Measurements from ENCODE around the gene PDLIM1.

PDLIM1 gene

DNA sequence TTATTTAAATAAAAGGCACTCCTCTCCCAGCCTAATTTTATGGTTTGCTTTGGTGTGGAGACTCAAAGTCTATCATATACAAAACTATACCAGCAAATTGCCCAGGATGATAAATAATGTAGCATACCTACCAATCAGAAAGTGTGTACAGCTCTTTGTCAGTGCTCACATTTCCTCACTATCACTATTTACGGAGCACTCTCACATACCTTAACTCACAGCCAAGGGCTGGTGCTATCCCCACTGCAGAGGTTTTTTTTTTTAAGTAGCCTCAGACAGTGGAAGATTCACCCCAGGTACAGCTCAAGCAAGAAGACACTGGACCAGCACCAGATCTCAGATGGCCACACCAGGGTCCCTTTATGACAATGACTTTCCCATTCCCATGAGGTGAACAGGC lies 2.5 kb downstream of the PDLIM1 start:
- WGBS = 85% methylated on average over 1 of the region's 1 CpG
- H3K4me1 ChIP-seq (ENCODE audit: insufficient read depth, low read length) = peaks cover 32% of the 10 kb centered on the region
- peaks cover 19% of the 10 kb centered on the region for H3K27me3 ChIP-seq (ENCODE audit: insufficient read depth, low read length)
- no peaks in the 10 kb centered on the region; the same call in 1 of the 2 replicates for H3K36me3 ChIP-seq (ENCODE audit: insufficient read depth, low read length)
- no peaks in the 10 kb centered on the region for H3K9me3 ChIP-seq (ENCODE audit: insufficient read depth, low read depth, low read length)
- H3K27ac ChIP-seq (ENCODE audit: low read depth, low read length) = no peak overlapping the region
- H3K4me3 ChIP-seq (ENCODE audit: low read length) = 0 out of 2 replicates have a peak overlapping the region, but pooled peaks have one; percentile 88
- H3K9ac ChIP-seq (ENCODE audit: low read depth, low read length) = no peak overlapping the region

DNA sequence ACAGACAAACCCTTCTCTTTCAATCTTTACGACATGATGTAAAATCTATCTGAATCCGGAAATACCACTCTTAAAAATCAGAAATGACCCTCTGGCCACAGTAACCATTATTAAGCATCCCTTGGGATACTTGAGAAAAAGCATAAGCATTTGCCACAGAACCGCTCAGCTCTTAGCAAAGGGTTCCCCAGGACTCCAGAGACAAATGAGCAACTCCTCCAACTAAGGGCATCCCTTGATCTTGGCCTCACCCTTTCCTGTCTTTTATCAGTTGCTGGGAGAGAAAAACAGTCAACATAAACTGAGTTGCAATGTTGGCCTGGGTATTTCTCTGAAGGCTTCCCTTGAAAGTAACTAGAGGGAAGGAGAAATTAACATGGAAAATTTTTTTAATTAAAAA lies 3.5 kb downstream of the PDLIM1 start:
- Histone ChIP-seq H3K9ac (ENCODE audit: low read depth, low read length) (no peak overlapping the region), H3K4me1 (ENCODE audit: insufficient read depth, low read length) (peaks cover 32% of the 10 kb centered on the region), H3K36me3 (ENCODE audit: insufficient read depth, low read length) (no peaks in the 10 kb centered on the region; the same call in 1 of the 2 replicates), H3K9me3 (ENCODE audit: insufficient read depth, low read depth, low read length) (no peaks in the 10 kb centered on the region), H3K4me3 (ENCODE audit: low read length) (no peak overlapping the region), H3K27me3 (ENCODE audit: insufficient read depth, low read length) (peaks cover 19% of the 10 kb centered on the region), H3K27ac (ENCODE audit: low read depth, low read length) (no peak overlapping the region)
- WGBS = 91% methylated on average over 3 of the region's 3 CpGs

DNA sequence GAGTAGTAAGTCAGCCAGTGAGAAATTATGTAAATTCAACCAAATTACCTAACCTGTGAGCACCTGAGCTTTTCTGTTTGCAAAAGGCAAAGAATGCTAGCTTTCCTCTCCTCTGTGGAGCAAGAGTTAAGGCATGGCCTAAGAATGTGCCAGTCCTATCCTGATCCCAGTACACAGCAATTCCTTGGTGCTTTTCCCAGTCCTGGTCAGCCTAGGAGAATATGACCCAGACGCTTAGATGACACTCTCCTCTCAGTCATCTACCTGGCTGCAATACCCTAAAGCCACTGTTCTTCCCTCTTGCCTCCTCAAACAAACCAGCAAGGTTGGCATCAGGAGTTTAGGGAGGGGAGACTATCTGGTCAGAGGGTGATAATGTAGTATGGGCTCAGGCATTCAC lies 4.1 kb downstream of the PDLIM1 start:
- Histone ChIP-seq H3K9me3 (ENCODE audit: insufficient read depth, low read depth, low read length) (no peaks in the 10 kb centered on the region), H3K36me3 (ENCODE audit: insufficient read depth, low read length) (no peaks in the 10 kb centered on the region; the same call in 1 of the 2 replicates), H3K4me3 (ENCODE audit: low read length) (no peak overlapping the region), H3K27ac (ENCODE audit: low read depth, low read length) (no peak overlapping the region), H3K4me1 (ENCODE audit: insufficient read depth, low read length) (peaks cover 32% of the 10 kb centered on the region), H3K27me3 (ENCODE audit: insufficient read depth, low read length) (peaks cover 18% of the 10 kb centered on the region), H3K9ac (ENCODE audit: low read depth, low read length) (no peak overlapping the region)
- WGBS = 46% methylated on average over 1 of the region's 1 CpG

DNA sequence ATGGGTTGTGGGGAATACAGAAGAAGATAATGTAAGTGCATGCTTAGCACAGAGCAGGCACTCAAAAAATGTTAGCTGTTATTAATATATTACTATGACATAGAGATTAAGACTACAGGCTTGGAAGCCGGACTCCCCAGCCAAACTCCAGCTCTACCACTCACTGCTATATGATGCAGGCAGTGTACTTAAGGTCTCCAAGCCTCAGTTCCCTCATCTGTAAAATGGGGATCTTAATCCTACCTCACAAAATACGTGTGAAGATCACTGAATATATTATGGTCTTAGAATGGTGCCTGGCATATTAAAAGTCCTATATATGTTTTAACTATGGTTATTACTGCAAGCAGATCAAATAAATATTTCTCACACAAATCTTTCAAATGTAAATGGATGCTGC lies 5.2 kb downstream of the PDLIM1 start:
- WGBS = 67% methylated on average over 1 of the region's 2 CpGs
- H3K27ac ChIP-seq (ENCODE audit: low read depth, low read length) = no peak overlapping the region
- H3K4me3 ChIP-seq (ENCODE audit: low read length) = no peak overlapping the region
- H3K4me1 ChIP-seq (ENCODE audit: insufficient read depth, low read length) = peaks cover 36% of the 10 kb centered on the region
- peaks cover 9% of the 10 kb centered on the region; the same call in 1 of the 2 replicates for H3K27me3 ChIP-seq (ENCODE audit: insufficient read depth, low read length)
- H3K9ac ChIP-seq (ENCODE audit: low read depth, low read length) = no peak overlapping the region
- H3K36me3 ChIP-seq (ENCODE audit: insufficient read depth, low read length) = no peaks in the 10 kb centered on the region; the same call in 1 of the 2 replicates
- H3K9me3 ChIP-seq (ENCODE audit: insufficient read depth, low read depth, low read length) = no peaks in the 10 kb centered on the region

DNA sequence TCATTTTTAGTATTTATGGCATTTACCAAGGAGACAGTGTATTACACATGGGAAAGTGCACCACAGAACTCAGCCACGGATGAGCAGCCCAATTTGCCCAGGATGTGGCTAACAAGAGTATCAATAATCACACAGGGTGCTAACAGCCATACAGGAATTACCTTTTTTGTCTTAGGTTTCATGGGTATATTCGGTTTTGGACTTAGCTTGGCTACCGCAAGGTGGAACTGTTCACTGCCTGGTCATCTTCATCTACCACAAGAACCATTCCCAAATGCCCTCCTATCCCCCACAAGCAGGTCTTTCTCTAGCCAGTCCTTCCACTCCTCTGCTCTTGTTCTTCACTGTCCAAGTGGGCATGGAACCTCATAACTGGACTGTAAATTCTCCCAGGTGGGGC lies 6.0 kb downstream of the PDLIM1 start:
- Histone ChIP-seq H3K36me3 (ENCODE audit: insufficient read depth, low read length) (no peaks in the 10 kb centered on the region; the same call in 1 of the 2 replicates), H3K9me3 (ENCODE audit: insufficient read depth, low read depth, low read length) (no peaks in the 10 kb centered on the region), H3K27ac (ENCODE audit: low read depth, low read length) (no peak overlapping the region), H3K9ac (ENCODE audit: low read depth, low read length) (no peak overlapping the region), H3K27me3 (ENCODE audit: insufficient read depth, low read length) (peaks cover 1% of the 10 kb centered on the region; the same call in 1 of the 2 replicates), H3K4me1 (ENCODE audit: insufficient read depth, low read length) (peaks cover 36% of the 10 kb centered on the region), H3K4me3 (ENCODE audit: low read length) (no peak overlapping the region)
- WGBS = 95% methylated on average over 3 of the region's 3 CpGs

DNA sequence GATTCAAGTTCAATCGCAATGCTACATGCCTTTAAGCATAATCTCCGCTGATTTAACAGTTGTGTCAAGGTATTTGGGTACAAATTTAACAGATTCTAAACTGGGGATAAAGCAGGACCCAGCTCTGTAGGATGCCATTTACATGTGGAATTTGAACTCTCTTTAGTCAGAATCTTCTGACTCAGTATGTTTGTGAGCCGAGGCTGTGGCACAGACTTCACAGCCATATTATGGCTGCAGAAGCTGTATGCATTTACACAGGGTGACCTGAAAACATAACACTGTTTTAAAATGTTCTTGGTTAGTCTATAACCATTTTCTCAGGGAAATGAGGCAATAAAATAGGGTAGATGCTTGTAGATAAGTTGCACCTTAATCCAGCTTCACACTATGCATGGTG lies 8.7 kb downstream of the PDLIM1 start:
- peaks cover 29% of the 10 kb centered on the region for H3K4me1 ChIP-seq (ENCODE audit: insufficient read depth, low read length)

DNA sequence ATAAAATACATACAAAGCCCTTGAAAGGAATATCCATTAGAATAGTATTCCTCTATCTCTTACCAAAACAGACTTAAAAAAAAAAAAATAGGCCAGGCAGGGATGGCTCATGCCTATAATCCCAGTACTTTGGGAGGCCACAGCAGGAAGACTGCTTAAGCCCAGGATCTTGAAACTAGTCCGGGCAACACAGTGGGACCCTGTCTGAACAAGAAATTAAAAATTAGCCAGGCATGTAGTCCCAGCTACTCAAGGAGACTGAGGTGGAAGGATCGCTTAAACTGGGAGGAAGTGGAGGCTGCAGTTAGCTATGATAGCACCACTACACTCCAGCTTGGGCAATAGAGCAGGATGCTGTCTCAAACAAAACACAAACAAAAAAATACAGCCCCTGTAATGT lies 9.6 kb downstream of the PDLIM1 start:
- WGBS = 94% methylated on average over 2 of the region's 2 CpGs
- Histone ChIP-seq H3K4me1 (ENCODE audit: insufficient read depth, low read length) (peaks cover 24% of the 10 kb centered on the region), H3K36me3 (ENCODE audit: insufficient read depth, low read length) (no peaks in the 10 kb centered on the region; the same call in 1 of the 2 replicates), H3K27me3 (ENCODE audit: insufficient read depth, low read length) (no peaks in the 10 kb centered on the region), H3K4me3 (ENCODE audit: low read length) (no peak overlapping the region), H3K9ac (ENCODE audit: low read depth, low read length) (no peak overlapping the region), H3K27ac (ENCODE audit: low read depth, low read length) (no peak overlapping the region), H3K9me3 (ENCODE audit: insufficient read depth, low read depth, low read length) (no peaks in the 10 kb centered on the region)

More for the DNA sequence above, 8.7 kb downstream of the PDLIM1 start:
- H3K9ac ChIP-seq (ENCODE audit: low read depth, low read length) = no peak overlapping the region
- H3K27ac ChIP-seq (ENCODE audit: low read depth, low read length) = no peak overlapping the region
- no peaks in the 10 kb centered on the region for H3K27me3 ChIP-seq (ENCODE audit: insufficient read depth, low read length)
- no peaks in the 10 kb centered on the region; the same call in 1 of the 2 replicates for H3K36me3 ChIP-seq (ENCODE audit: insufficient read depth, low read length)
- no peak overlapping the region for H3K4me3 ChIP-seq (ENCODE audit: low read length)
- H3K9me3 ChIP-seq (ENCODE audit: insufficient read depth, low read depth, low read length) = no peaks in the 10 kb centered on the region
- 93% methylated on average over 3 of the region's 3 CpGs for WGBS

DNA sequence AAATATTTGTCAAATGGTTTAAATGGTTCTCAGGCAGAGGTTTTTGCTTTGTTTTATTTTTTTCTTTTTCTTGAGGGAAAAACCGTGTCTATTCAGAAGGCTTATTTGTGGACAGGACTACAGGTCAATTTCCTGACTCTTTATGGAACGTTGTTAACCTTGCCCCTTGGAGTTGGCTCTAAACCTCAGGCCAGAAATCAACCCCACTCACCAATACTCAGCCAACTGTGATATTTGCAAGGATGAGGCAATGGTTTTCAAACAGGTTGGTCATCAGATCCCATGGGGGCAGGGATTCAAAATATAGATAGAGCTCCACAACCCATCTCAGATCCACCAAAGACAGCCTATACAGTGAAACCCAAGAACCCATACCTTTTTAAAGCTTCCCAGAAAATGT lies 10.2 kb downstream of the PDLIM1 start:
- 85% methylated on average over 2 of the region's 2 CpGs for WGBS
- Histone ChIP-seq H3K4me1 (ENCODE audit: insufficient read depth, low read length) (peaks cover 29% of the 10 kb centered on the region), H3K9ac (ENCODE audit: low read depth, low read length) (no peak overlapping the region), H3K27ac (ENCODE audit: low read depth, low read length) (no peak overlapping the region), H3K36me3 (ENCODE audit: insufficient read depth, low read length) (no peaks in the 10 kb centered on the region; the same call in 1 of the 2 replicates), H3K4me3 (ENCODE audit: low read length) (no peak overlapping the region), H3K9me3 (ENCODE audit: insufficient read depth, low read depth, low read length) (no peaks in the 10 kb centered on the region), H3K27me3 (ENCODE audit: insufficient read depth, low read length) (no peaks in the 10 kb centered on the region)

DNA sequence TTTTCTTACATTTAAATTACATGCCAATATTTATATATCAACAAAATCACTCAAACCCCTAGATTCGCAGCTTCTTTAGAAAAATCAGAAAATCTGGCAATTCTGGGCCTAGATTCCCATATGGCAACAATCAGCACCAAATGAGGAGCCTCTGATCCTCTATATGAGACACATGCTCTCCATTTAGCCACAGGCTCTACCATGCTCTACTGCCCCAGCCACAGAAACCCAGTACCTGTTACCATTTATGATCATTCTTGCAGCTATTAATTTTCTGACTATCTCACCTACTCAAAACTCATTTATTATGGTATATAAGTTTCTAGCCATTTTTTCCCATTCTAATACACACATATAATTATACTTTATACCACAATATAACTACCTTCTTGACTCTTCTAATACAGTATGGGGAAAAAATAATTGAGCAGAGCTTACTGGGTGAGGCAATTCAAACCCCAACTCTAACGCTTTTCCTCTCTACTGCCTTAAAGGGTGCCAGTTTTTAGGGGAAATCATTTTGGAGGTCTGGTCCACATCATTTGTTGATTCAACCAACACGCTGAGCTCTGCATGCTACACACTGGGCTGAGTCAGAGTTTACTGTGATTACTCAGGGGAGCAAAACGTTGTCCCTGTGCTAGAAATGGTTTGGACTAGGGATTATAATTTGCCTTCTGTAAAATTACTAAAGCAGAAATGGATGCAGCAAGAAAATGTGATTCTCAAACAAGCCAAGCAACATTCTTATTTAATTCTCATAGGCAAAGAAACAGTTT lies 11.6 kb downstream of the PDLIM1 start:
- Histone ChIP-seq H3K9ac (ENCODE audit: low read depth, low read length) (no peak overlapping the region), H3K4me1 (ENCODE audit: insufficient read depth, low read length) (peaks cover 37% of the 10 kb centered on the region), H3K27ac (ENCODE audit: low read depth, low read length) (0 out of 2 replicates have a peak overlapping the region, but pooled peaks have one; percentile 12), H3K27me3 (ENCODE audit: insufficient read depth, low read length) (no peaks in the 10 kb centered on the region), H3K4me3 (ENCODE audit: low read length) (no peak overlapping the region), H3K9me3 (ENCODE audit: insufficient read depth, low read depth, low read length) (no peaks in the 10 kb centered on the region), H3K36me3 (ENCODE audit: insufficient read depth, low read length) (no peaks in the 10 kb centered on the region; the same call in 1 of the 2 replicates)
- 79% methylated on average over 4 of the region's 4 CpGs for whole genome bisulfite sequencing

DNA sequence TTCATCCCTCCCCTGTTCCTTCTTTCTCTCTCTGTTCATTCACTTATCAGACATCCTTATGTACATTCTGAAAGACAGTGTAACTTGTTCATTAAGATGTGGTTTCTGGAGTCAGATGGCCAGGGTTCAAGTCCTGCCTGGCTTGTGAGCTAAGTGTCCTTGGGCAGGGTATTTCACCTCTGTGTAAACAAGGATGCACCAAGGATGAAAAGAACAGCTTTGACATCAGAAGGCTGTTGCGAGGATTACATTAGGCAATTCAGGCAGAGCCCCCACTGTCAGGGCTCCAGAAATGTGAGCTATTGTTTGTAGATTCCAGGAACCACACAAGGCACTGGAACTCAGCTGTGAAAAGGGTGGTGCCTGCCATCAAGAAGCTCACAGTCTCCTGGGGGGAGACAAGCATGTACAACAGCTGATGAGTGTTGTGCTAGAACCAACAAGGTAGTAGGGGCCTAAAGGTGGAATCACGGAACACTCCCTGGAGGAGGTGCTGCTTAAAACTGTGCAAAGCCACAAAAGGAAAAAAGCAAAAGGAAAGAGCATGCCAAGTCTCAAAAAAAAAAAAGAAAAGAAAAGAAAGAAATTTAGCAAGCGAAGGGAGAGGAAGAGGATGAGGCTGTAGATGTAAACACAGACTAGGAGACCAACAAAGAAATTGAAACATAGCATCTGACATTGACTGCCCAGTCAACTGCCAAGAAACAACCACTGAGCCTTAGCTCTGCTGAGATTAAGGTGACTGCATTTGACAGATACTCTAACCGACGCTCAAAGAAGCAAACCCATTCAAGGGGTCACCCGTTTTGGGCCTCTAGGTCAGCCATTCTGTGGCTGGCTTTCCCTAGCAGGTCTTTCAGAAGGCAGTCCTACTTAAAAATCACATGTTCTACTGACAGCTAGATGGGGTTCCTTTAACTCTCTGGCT lies 12.5 kb downstream of the PDLIM1 start:
- no peaks in the 10 kb centered on the region; the same call in 1 of the 2 replicates for H3K36me3 ChIP-seq (ENCODE audit: insufficient read depth, low read length)
- 70% methylated on average over 6 of the region's 6 CpGs for WGBS
- no peaks in the 10 kb centered on the region for H3K9me3 ChIP-seq (ENCODE audit: insufficient read depth, low read depth, low read length)
- peaks cover 43% of the 10 kb centered on the region for H3K4me1 ChIP-seq (ENCODE audit: insufficient read depth, low read length)
- no peak overlapping the region for H3K27ac ChIP-seq (ENCODE audit: low read depth, low read length)
- H3K9ac ChIP-seq (ENCODE audit: low read depth, low read length) = no peak overlapping the region
- no peak overlapping the region for H3K4me3 ChIP-seq (ENCODE audit: low read length)
- H3K27me3 ChIP-seq (ENCODE audit: insufficient read depth, low read length) = no peaks in the 10 kb centered on the region

DNA sequence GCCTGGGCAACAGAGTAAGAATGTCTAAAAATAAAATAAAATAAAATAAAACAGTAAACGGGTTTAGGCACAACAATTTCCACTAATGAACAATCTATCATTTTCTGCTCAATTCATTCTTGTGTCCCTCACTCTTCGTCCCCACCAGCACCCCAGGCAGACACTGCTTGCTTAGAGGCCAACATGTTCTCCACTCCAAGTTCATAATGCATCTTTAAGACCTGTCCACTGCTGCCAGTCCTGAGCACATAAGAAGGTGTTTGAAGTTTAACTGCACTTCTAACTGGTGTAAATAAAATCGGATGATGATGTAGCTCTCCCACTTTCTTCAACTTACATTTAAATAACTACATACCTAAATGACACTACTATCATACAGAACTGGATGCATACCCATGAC lies 13.2 kb downstream of the PDLIM1 start:
- no peak overlapping the region for H3K9ac ChIP-seq (ENCODE audit: low read depth, low read length)
- no peaks in the 10 kb centered on the region; the same call in 1 of the 2 replicates for H3K36me3 ChIP-seq (ENCODE audit: insufficient read depth, low read length)
- H3K27me3 ChIP-seq (ENCODE audit: insufficient read depth, low read length) = no peaks in the 10 kb centered on the region
- H3K9me3 ChIP-seq (ENCODE audit: insufficient read depth, low read depth, low read length) = no peaks in the 10 kb centered on the region
- no peak overlapping the region for H3K27ac ChIP-seq (ENCODE audit: low read depth, low read length)
- H3K4me3 ChIP-seq (ENCODE audit: low read length) = no peak overlapping the region
- 77% methylated on average over 3 of the region's 3 CpGs for WGBS
- H3K4me1 ChIP-seq (ENCODE audit: insufficient read depth, low read length) = peaks cover 43% of the 10 kb centered on the region
